ENCODE data around the gene MED20. TPM values are rescaled to one million over a fixed set of nuclear protein-coding genes. Genes with fewer than 3 reads are reported as not detected.

MED20 gene
- total RNA-seq, 1 donor from 2014 or later, result 24.1 TPM

Other genes with a start within 250 kb of the MED20 start
- gene TFEB, start 185.5 kb downstream of the MED20 start, total RNA-seq, result 3.2 to 4.4 TPM (median 3.8 TPM) in 3 replicates
- gene PGC, start 173.7 kb downstream of the MED20 start, total RNA-seq, result not detected in 3 replicates
- 5.8 to 6.8 TPM (median 6.3 TPM) in 3 replicates for gene FRS3, start 141.2 kb downstream of the MED20 start, total RNA-seq
- 4.5 to 8.1 TPM (median 6.6 TPM) in 3 replicates for gene PRICKLE4, start 140.4 kb downstream of the MED20 start, total RNA-seq
- 151 to 168 TPM (median 158 TPM) in 3 replicates for gene TOMM6, start 133.4 kb downstream of the MED20 start, total RNA-seq
- 12.0 to 13.8 TPM (median 12.1 TPM) in 3 replicates for gene USP49, start 25.8 kb downstream of the MED20 start, total RNA-seq
- 32.7 to 36.5 TPM (median 32.8 TPM) in 3 replicates for gene BYSL, start 360 bp upstream of the MED20 start, total RNA-seq
- 37.2 to 42.0 TPM (median 39.5 TPM) in 3 replicates for gene CCND3, start 20.7 kb upstream of the MED20 start, total RNA-seq
- gene TAF8, start 129.4 kb upstream of the MED20 start, total RNA-seq, result 32.1 to 38.9 TPM (median 36.5 TPM) in 3 replicates
- gene C6orf132, start 221.5 kb upstream of the MED20 start, total RNA-seq, result 22.4 to 23.9 TPM (median 22.5 TPM) in 3 replicates

Measured in mesothelial cell of epicardium (in vitro differentiated cells).